GM19463 (cell line): ENCODE measurements around the gene PLBD2.

Experiments
- ATAC-seq: cut with Tn5 transposase; IDR thresholded peaks from one replicate; pipeline ENCODE4 v1.9.1; 2021; ENCODE audit warnings: mild to moderate bottlenecking, moderate library complexity; ENCODE audit not compliant: unreplicated experiment

Gene PLBD2

GRCh38 chr12:113439606-113440030 lies 81.2 kb downstream of the PLBD2 start:
- ATAC-seq: no peak

GRCh38 chr12:113440336-113440735 lies 81.9 kb downstream of the PLBD2 start:
- ATAC-seq: no peak
